Stimulated activated CD4-positive, alpha-beta T cell treated with anti-CD3 and anti-CD28 coated beads, TNF-alpha, amount 100 ng/mL, for 24 hours (primary cell): ENCODE data around the gene TDP2.
A peak's percentile ranks its signal among the peaks of the same experiment; 100 is the strongest.

Experiments
- DNase-seq, 3 experiments: peaks; one replicate each; pipeline ENCODE4 v3.0.0-alpha.2; 2020; ENCODE audit warnings: low read depth in 3 of 3

TDP2 gene, protein sequence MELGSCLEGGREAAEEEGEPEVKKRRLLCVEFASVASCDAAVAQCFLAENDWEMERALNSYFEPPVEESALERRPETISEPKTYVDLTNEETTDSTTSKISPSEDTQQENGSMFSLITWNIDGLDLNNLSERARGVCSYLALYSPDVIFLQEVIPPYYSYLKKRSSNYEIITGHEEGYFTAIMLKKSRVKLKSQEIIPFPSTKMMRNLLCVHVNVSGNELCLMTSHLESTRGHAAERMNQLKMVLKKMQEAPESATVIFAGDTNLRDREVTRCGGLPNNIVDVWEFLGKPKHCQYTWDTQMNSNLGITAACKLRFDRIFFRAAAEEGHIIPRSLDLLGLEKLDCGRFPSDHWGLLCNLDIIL

DNA sequence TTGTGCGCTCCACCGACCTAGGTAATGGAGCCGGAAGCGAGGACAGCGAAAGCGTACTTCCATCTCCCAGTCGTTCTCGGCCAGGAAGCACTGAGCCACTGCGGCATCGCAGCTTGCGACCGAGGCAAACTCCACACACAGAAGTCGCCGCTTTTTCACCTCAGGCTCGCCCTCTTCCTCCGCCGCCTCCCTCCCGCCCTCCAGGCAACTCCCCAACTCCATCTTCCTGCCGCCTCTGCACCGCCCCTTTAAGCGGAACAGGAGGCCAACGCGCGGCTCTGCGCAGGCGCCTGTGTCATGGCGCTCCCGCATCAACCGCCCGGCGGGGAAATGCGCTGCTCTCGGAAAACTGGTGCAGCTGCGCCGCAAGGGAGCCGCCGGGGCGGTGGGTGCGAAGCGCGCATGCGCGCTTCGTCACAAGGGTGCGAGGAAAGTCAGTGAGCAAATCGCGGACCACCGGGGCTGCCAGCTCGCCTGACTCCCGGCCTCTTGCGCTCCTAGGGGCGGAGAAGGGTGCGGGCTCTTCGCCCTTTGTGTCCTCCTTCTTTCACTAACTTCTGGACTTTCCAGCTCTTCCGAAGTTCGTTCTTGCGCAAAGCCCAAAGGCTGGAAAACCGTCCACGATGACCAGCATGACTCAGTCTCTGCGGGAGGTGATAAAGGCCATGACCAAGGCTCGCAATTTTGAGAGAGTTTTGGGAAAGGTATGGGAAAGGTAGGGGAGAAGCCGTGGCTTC, at the start of gene TDP2, which contains the start of gene ACOT13:
TSS of gene TDP2 (minus strand) at position 259 of the 737 bp plus-strand sequence. CDS start at position 222, 37 bp downstream.
TSS of gene ACOT13 (plus strand) at position 437 of the 737 bp plus-strand sequence. CDS start at position 624, 187 bp downstream.
- DNase-seq: peak; percentile 88 to 95 (median 95)

DNA sequence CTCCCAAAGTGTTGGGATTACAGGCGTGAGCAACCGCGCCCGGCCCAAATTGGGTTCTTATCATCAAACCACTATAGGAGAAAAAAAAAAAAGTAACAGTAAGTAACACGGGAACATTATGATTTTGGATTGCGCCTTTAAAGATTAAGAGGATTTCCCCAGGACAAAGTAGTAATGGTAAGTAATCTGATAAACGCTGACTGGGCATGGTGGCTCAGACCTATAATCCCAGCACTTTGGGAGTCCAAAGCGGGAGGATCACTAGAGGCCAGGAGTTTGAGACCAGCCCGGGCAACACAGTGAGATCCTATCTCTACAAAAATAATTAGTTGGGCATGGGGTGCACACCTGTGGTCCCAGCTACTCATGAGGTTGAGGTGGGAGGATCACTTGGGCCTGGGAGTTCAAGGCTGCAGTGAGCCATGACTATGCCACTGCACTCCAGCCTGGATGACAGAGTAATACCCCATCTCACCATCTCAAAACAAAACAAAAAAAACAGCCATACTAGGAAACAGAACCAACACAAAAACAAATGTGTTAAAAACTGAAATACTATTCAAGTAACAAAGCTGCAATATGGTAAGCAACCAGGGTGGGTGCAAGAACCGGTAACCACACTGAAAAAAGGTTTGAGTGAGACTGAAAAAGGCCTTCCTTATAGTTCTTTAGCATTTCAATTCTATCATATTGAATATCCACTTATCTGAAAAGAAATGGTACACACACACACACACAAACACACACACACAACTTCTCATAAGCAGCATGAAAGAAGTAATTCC, 44.0 kb upstream of the TDP2 start:
- DNase-seq: no peak

DNA sequence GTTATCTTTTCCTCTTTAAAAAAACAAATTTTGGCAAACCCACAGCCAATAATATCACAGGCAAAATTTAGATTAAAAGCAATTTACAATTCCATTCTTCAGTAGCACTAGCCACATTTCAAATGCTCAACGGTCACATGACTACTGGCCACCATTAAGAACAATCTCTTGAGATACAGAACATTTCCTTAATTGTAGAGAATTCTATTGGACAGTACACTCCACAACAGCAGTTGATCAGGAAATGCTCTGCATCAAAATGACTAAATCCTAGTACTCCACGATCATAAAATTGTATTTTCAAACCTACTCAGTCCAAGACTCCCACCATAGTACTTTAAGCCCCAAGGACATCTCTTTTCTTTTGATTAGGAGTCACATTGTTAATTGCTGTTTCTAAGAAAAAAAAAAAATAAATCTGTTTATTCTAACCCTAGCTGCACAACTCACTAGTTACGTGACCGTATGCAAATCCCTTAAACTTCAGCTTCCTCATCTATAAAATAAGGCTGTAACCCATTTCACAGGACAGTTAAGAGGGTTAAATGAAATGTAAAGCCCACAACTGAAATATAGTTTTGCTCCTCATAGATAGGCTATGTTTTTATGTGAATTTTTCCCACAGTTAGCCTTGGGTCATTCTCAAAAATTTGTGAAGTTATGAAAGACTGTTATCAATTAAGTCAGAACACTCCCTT, 42.5 kb upstream of the TDP2 start:
- no peak for DNase-seq

DNA sequence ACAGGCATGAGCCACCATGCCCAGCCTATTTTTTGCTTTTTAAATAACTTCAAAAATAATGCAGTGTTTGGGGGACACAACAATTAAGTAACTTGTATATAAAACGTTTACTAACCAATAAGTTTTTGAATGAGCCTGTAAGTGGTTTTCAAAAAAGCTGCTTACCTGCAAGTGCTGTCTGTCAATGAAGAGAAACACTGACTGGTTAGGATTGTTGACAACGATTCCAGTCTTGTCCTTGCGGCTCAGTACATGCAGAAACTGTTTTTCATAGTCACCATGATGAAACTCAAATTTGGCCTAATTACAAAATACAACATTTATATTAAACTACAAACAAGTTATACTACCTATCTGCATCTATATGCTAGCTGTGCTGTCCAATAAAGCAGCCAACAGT, 41.9 kb upstream of the TDP2 start:
- DNase-seq: no peak

DNA sequence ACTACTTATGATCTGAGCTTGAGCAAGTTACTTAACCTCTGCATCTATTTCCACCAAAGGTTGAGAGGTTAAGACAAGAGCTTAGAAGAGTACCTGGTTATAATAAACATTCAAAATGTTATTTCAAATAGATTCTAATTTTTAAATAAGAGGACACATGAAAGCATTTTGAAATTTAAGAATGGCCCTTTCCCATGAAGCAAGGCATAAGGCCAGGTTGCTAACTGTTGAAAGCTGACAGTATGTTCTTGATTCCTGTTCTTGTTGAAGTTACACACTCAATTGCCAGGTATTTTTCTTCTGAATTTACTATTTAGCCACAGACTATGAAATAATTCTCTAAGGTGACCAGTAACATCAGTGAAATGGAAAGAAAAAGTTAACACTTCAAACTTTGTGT, 37.8 kb upstream of the TDP2 start:
- DNase-seq: no peak

DNA sequence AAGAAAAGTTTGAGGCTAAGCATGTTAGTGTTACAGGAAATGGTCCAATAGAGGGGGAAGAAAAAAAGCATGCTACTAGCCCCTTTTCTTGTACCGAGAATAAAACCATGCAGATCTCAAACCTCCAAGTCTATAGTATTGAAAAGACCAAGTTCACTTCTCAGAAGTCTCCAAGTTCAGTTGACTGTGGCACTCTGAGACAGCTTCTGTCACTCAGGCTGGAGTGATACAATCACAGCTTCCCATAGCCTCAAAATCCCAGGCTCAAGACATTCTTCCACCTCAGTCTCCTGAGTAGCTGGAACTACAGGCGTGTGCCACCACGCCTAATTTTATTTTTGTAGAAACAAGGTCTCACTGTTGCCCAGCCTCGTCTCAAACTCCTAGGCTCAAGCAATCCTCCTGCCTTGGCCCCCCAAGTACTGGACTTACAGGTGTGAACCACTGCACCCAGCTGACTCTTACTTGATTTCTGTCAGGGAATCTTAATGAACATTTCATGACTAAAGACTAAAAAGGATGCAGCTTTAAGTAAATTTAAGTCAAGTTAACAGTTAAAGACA, 36.1 kb upstream of the TDP2 start:
- DNase-seq: no peak

DNA sequence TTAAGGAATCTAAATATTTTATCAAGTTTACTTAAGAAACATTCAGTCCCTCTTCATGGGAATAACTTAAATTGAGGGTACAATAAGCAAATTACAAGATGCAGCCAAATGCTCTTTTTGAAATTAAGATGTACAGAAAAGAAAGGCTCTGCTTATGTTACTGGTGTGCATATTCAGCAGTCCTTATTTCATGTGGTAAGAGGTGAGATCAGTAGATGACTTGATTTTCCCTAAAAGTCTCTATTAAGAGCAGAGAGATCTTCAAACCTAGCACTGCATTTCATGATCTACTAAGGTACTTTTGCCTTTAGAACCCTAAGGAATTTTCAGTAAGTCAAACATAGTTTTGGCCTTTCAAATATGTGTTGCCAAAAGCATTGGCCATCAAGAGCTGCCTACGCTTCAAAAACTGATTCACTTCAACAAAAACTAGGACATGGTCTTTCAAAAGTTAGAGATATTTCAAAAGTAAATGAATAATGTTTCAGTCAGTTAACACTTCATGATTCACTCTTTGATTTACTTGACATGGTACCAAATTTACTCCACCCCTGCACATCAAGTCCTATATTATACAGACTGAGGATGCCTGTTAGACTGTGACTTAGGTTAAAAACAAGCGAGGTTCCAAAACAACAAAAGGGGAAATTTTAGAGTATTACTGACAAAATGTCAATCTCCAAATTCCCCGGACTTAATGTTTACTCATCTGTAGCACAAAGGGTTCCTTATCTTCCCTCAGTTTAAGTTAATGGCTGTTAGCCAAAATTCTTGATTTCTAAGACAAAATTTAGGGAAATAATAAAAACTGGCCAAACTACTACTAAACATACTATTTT, 33.0 kb upstream of the TDP2 start:
- DNase-seq: no peak

DNA sequence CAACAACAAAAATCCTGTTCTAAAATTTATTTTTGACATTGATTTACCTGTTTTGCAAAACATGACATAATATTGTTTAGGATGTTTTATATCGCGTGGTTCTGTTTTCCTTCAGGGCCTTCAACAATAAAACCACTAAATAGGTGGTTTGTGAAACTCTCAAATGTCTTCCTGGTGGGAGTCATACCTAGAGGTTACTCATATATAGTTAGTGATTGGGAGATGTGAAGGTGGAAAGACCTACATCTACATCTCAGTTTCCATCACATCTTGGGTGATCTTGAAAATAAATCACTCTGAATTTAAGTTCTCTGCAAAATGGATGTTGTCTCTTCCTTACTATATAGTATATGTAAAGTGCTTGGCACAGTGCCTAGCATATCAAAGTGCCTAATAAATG, 29.4 kb upstream of the TDP2 start:
- no peak for DNase-seq

DNA sequence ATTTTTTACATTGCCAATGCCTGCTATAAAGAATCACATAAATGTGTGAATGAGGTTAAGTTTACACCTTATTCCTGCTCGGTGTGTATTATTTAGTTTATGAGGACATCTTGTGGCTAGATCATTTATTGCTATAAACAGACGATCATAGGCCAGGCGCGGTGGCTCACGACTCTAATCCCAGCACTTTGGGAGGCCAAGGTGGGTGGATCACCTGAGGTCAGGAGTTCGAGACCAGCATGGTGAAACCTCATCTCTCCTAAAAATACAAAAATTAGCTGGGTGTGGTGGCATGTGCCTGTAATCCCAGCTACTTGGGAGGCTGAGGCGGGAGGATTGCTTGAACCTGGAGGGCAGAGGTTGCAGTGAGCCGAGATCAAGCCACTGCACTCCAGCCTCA, 28.9 kb upstream of the TDP2 start:
- peak in 1 of 3 experiments; percentile 28 for DNase-seq

DNA sequence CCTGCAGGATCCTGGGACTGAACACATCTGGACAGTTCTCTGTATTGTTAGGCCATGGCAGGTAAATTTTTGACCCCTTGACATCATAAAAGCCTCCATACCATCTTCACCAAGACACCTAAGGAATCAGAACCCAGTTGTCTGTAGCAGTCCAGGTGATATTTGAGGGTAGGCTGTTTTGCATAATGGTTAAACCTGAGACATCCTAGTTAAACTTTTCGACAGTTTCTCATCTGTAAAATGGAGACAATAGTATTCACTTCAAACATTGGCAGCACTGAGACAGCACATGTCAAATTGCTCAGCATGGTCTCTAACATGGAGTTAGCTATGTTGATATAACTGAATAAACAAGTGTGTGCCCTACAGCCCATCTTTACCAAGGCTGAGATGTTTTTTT, 27.5 kb upstream of the TDP2 start:
- DNase-seq: no peak

DNA sequence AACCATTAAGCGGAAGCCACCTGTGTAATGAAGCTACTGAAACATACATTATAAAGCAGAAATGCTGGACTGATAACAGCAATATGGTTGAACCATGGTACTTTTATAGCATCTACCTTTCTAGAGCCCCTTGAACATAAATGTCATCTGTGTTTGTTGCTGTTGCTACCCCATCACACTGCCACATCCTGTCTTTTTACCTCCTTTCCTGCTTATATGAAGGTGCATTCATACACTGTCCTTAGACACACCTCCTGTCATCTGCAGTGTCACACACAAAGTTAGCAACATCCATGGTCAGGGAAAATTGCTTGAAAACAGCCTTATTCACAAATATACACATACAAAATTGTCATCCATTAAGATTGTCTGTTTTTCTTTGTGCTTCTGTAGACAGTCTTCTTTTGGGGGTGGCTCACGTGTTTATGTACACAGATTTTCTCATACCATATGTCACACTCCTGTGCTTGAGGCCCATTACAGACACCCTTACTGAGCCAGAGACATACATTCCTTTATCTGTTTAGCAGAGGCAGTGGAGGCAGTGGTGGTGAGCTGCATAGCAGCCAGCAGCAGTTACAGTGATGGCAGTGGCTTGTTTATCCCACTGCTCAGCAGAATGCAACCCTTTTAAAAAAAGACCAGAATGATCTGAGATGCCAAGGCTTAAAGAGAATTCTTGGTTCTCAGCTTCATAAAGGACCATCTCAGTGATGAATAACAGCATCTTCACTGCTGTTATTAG, 26.3 kb upstream of the TDP2 start:
- DNase-seq: no peak

DNA sequence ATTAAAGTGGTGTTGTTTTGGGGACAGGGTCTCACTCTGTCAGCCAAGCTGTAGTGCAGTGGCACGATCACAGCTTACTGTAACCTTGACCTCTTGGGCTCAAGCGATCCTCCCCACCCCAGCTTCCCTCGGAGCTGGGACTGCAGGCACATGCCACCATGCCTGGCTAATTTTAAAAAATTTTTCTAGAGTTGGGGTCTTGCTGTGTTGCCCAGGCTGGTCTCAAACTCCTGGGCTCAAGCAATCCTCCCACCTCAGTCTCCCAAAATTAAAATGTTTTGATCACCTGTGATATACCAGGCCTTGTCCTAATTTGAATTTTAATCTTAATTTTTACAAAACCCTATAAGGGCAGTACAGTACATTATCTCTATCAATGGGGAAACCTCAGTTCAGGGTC, 25.7 kb upstream of the TDP2 start:
- DNase-seq: no peak

DNA sequence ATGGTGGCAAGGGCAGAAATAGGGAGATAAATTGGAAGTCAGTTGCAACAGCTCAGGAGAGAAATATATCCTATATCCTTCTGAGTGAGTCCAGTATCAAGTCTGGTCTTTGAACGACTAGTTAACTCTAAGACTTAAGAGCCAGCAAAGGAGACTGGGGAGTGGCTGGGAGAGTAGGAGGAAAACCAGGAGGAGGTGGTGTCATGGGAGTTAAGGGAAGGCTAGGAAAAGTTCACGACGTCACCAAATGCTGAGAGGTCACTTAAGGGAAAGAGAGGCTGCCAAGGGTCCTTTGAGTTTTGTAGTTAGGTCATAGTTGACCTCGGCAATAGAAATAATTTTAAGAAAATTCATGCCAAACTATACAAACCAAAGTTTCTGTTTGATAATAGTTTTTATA, 25.3 kb upstream of the TDP2 start:
- no peak for DNase-seq

DNA sequence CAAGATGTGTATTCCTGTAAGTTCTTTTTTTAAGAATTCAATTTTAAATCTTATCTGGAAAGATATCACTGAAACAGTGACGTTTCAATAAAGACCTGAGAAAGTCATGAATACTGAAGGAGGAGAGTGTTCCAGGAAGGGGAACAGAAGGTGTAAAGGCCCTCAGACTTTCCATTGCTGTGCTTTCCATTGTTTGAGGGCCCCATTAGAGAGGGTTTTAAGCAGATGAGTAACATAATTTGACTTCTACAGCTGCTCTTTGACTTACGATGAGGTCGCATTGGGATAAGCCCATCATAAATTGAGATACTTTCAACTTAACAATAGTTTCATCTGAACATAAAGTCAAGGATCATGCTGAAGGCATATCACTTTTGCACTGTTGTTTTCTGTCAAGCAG, 24.9 kb upstream of the TDP2 start:
- no peak for DNase-seq

DNA sequence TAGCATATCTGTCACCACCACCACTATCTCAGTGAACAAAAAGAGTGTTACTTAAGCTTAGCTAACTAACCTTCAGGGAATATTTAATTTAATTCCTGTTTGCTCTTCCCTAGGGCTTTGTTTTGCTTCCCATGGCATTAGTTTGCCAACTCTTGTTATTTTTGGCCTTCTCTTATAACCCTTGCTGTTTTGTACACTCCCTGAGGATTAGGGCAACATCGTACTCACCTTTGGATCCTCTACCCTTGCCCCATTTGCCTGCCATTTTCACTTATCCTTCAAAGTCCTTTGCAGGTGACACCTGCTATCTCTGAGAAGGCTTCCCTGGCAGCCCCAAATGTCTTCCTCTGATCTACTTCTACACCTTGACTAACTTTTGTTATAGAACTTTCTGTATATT, 23.9 kb upstream of the TDP2 start:
- DNase-seq: no peak

DNA sequence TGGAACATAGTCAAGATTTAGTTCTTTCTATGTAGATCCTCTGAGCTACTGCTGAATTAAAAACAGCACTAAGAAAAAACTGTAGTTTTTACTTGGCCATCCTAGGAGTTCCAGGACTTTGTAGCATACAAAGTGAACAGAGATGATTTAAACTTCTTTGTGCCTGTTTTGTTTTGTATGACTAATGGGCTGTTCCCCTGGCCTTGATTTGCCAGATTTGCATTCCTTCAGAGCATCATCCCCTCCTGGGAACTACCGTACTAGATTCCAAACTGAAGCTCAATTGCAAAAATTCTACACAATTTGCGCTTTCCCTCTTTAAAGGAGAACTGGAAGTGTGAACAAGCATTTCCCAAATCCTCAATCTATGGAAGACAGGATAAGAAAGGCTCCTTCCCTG, 23.3 kb upstream of the TDP2 start:
- DNase-seq: no peak

DNA sequence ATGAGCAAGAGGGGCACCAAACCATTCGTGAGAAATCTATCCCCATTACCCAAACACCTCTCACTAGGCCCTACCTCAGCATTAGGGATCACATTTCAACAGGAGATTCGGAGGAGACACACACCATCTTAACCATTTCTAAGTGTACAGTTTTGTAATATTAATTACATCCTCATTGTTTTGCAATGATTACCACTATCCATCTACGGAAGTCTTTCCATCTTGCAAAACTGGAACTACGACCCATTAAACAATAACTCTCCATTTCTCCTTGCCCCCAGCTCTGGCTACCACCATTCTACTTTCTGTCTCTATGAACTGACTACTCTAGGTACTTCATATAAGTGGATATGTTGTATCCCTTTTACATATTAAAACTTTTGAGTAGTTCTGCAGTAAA, 20.2 kb upstream of the TDP2 start:
- DNase-seq: no peak

DNA sequence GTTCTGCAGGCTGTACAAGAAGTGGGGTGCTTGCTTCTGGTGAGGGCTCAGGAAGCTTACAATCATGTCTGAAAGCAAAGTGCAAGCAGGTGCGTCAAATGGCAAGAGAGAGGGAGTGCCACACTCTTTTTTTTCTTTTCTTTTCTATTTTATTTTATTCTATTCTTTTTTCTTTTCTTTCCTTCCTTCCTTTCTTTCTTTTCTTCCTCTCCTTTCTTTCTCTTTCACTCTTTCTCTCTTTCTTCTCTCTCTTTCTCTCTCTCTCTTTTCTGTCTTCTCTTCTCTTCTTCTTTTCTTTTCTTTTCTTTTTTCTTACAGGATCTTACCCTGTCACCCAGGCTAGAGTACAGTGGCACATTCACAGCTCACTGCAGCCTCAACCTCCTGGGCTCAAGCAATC, 19.7 kb upstream of the TDP2 start:
- DNase-seq: no peak
